ENCODE measurements around the gene ADAM22. TPM values are rescaled to one million over a fixed set of nuclear protein-coding genes. Genes with fewer than 3 reads are reported as not detected.

Gene ADAM22
- total RNA-seq, 2 experiments from 2014 or later: 1.2 to 1.9 TPM

- no peaks in the 10 kb centered on the region for H3K27me3 Mint-ChIP-seq (ENCODE audit: low read depth)
- peaks cover 29% of the 10 kb centered on the region for H3K36me3 Mint-ChIP-seq (ENCODE audit: low read depth)
- H3K27ac Mint-ChIP-seq: no peak overlapping the region
- no peak overlapping the region for H3K4me3 Mint-ChIP-seq
- CTCF ChIA-PET: interaction anchor here (1.2 kb wide), 1 partner anchor 11 kb away, joined by 4 read pairs; no protein-coding TSS in a partner anchor
- no peak for DNase-seq
- H3K9me3 Mint-ChIP-seq: no peaks in the 10 kb centered on the region
- peaks cover 13% of the 10 kb centered on the region for H3K4me1 Mint-ChIP-seq (ENCODE audit: low read depth)
- intact Hi-C loops (cut with micrococcal nuclease): no loop called here
These were observed 267.3 kb downstream of the ADAM22 start for GRCh38 chr7:88201305-88201704.

- peaks cover 32% of the 10 kb centered on the region for H3K36me3 Mint-ChIP-seq (ENCODE audit: low read depth)
- H3K27me3 Mint-ChIP-seq (ENCODE audit: low read depth): no peaks in the 10 kb centered on the region
- no peak overlapping the region for H3K27ac Mint-ChIP-seq
- no peaks in the 10 kb centered on the region for H3K9me3 Mint-ChIP-seq
- H3K4me3 Mint-ChIP-seq: no peak overlapping the region
- CTCF ChIA-PET: interaction anchor here (0.7 to 1.2 kb wide), 2 partner anchors 10 to 733 kb away, joined by 3 to 4 read pairs; no protein-coding TSS in a partner anchor
- H3K4me1 Mint-ChIP-seq (ENCODE audit: low read depth): peaks cover 13% of the 10 kb centered on the region
- intact Hi-C loops (cut with micrococcal nuclease): no loop called here
- DNase-seq: no peak
These were observed 268.2 kb downstream of the ADAM22 start for GRCh38 chr7:88202278-88202677.

- Mint-ChIP-seq H3K4me3 (no peak overlapping the region), H3K4me1 (ENCODE audit: low read depth) (peaks cover 13% of the 10 kb centered on the region), H3K27ac (no peak overlapping the region), H3K36me3 (ENCODE audit: low read depth) (peaks cover 36% of the 10 kb centered on the region), H3K27me3 (ENCODE audit: low read depth) (no peaks in the 10 kb centered on the region), H3K9me3 (no peaks in the 10 kb centered on the region)
- intact Hi-C loops (cut with micrococcal nuclease): no loop called here
- no peak for DNase-seq
- CTCF ChIA-PET: interaction anchor here (0.7 kb wide), 1 partner anchor 732 kb away, joined by 3 read pairs; no protein-coding TSS in a partner anchor
These were observed 268.7 kb downstream of the ADAM22 start for GRCh38 chr7:88202799-88203198.

GRCh38 chr7:88203401-88203800, 269.4 kb downstream of the ADAM22 start:
- intact Hi-C loops (cut with micrococcal nuclease): no loop called here
- no peak for DNase-seq
- Mint-ChIP-seq H3K27ac (no peak overlapping the region), H3K36me3 (ENCODE audit: low read depth) (peaks cover 34% of the 10 kb centered on the region), H3K9me3 (no peaks in the 10 kb centered on the region), H3K4me3 (no peak overlapping the region), H3K4me1 (ENCODE audit: low read depth) (peaks cover 13% of the 10 kb centered on the region), H3K27me3 (ENCODE audit: low read depth) (no peaks in the 10 kb centered on the region)
- CTCF ChIA-PET: no interaction called here

- H3K27me3 Mint-ChIP-seq (ENCODE audit: low read depth): no peaks in the 10 kb centered on the region
- H3K4me1 Mint-ChIP-seq (ENCODE audit: low read depth): peaks cover 13% of the 10 kb centered on the region
- peaks cover 34% of the 10 kb centered on the region for H3K36me3 Mint-ChIP-seq (ENCODE audit: low read depth)
- CTCF ChIA-PET: no interaction called here
- intact Hi-C loops (cut with micrococcal nuclease): no loop called here
- no peaks in the 10 kb centered on the region for H3K9me3 Mint-ChIP-seq
- no peak overlapping the region for H3K4me3 Mint-ChIP-seq
- no peak for DNase-seq
- H3K27ac Mint-ChIP-seq: peak overlapping the region; percentile 66
These were observed 270.6 kb downstream of the ADAM22 start for GRCh38 chr7:88204525-88205110.

GRCh38 chr7:88205179-88205578, 271.1 kb downstream of the ADAM22 start:
- Mint-ChIP-seq H3K9me3 (no peaks in the 10 kb centered on the region), H3K27me3 (ENCODE audit: low read depth) (no peaks in the 10 kb centered on the region), H3K36me3 (ENCODE audit: low read depth) (peaks cover 33% of the 10 kb centered on the region), H3K27ac (no peak overlapping the region), H3K4me3 (no peak overlapping the region), H3K4me1 (ENCODE audit: low read depth) (peaks cover 13% of the 10 kb centered on the region)
- intact Hi-C loops (cut with micrococcal nuclease): no loop called here
- DNase-seq: no peak
- CTCF ChIA-PET: no interaction called here

- intact Hi-C loops (cut with micrococcal nuclease): no loop called here
These were observed 272.2 kb downstream of the ADAM22 start for GRCh38 chr7:88206254-88206653.

GRCh38 chr7:88208521-88208920, 274.5 kb downstream of the ADAM22 start:
- Mint-ChIP-seq H3K9me3 (no peaks in the 10 kb centered on the region), H3K27ac (no peak overlapping the region), H3K4me3 (no peak overlapping the region), H3K36me3 (ENCODE audit: low read depth) (peaks cover 41% of the 10 kb centered on the region), H3K4me1 (ENCODE audit: low read depth) (no peaks in the 10 kb centered on the region), H3K27me3 (ENCODE audit: low read depth) (no peaks in the 10 kb centered on the region)
- intact Hi-C loops (cut with micrococcal nuclease): no loop called here
- DNase-seq: no peak
- CTCF ChIA-PET: no interaction called here

More at GRCh38 chr7:88206254-88206653, 272.2 kb downstream of the ADAM22 start:
- no peak overlapping the region for H3K4me3 Mint-ChIP-seq
- no peak overlapping the region for H3K27ac Mint-ChIP-seq
- H3K36me3 Mint-ChIP-seq (ENCODE audit: low read depth): peaks cover 33% of the 10 kb centered on the region
- no peaks in the 10 kb centered on the region for H3K9me3 Mint-ChIP-seq
- CTCF ChIA-PET: no interaction called here
- peaks cover 13% of the 10 kb centered on the region for H3K4me1 Mint-ChIP-seq (ENCODE audit: low read depth)
- no peaks in the 10 kb centered on the region for H3K27me3 Mint-ChIP-seq (ENCODE audit: low read depth)
- no peak for DNase-seq

- H3K4me1 Mint-ChIP-seq (ENCODE audit: low read depth): peaks cover 16% of the 10 kb centered on the region
- peaks cover 31% of the 10 kb centered on the region for H3K36me3 Mint-ChIP-seq (ENCODE audit: low read depth)
- CTCF ChIA-PET: interaction anchor here (0.7 to 1.3 kb wide), 2 partner anchors 44 to 101 kb away, joined by 3 to 4 read pairs; no protein-coding TSS in a partner anchor
- intact Hi-C loops (cut with micrococcal nuclease): no loop called here
- no peak overlapping the region for H3K4me3 Mint-ChIP-seq
- H3K9me3 Mint-ChIP-seq: no peaks in the 10 kb centered on the region
- no peak overlapping the region for H3K27ac Mint-ChIP-seq
- H3K27me3 Mint-ChIP-seq (ENCODE audit: low read depth): no peaks in the 10 kb centered on the region
- DNase-seq: no peak
These were observed 278.9 kb downstream of the ADAM22 start for GRCh38 chr7:88212918-88213317.

- intact Hi-C loops (cut with micrococcal nuclease): no loop called here
- no peaks in the 10 kb centered on the region for H3K9me3 Mint-ChIP-seq
- H3K4me3 Mint-ChIP-seq: no peak overlapping the region
- no peaks in the 10 kb centered on the region for H3K27me3 Mint-ChIP-seq (ENCODE audit: low read depth)
- no peak for DNase-seq
- H3K27ac Mint-ChIP-seq: no peak overlapping the region
- CTCF ChIA-PET: no interaction called here
- peaks cover 24% of the 10 kb centered on the region for H3K4me1 Mint-ChIP-seq (ENCODE audit: low read depth)
- peaks cover 34% of the 10 kb centered on the region for H3K36me3 Mint-ChIP-seq (ENCODE audit: low read depth)
These were observed 280.4 kb downstream of the ADAM22 start for GRCh38 chr7:88214456-88214855.

- intact Hi-C loops (cut with micrococcal nuclease): loop anchor here (5.0 kb wide), 2 partner anchors 708 to 998 kb away; partner anchors contain the start of gene TMEM243
- Mint-ChIP-seq H3K4me1 (ENCODE audit: low read depth) (peaks cover 24% of the 10 kb centered on the region), H3K27me3 (ENCODE audit: low read depth) (no peaks in the 10 kb centered on the region), H3K4me3 (no peak overlapping the region), H3K36me3 (ENCODE audit: low read depth) (peaks cover 34% of the 10 kb centered on the region), H3K9me3 (no peaks in the 10 kb centered on the region), H3K27ac (no peak overlapping the region)
- CTCF ChIA-PET: no interaction called here
- no peak for DNase-seq
These were observed 281.2 kb downstream of the ADAM22 start for GRCh38 chr7:88215295-88215694.

- peaks cover 28% of the 10 kb centered on the region for H3K4me1 Mint-ChIP-seq (ENCODE audit: low read depth)
- intact Hi-C loops (cut with micrococcal nuclease): loop anchor here (5.0 kb wide), 2 partner anchors 709 to 999 kb away; partner anchors contain the start of gene TMEM243
- peaks cover 34% of the 10 kb centered on the region for H3K36me3 Mint-ChIP-seq (ENCODE audit: low read depth)
- H3K27me3 Mint-ChIP-seq (ENCODE audit: low read depth): no peaks in the 10 kb centered on the region
- H3K9me3 Mint-ChIP-seq: no peaks in the 10 kb centered on the region
- H3K4me3 Mint-ChIP-seq: no peak overlapping the region
- CTCF ChIA-PET: no interaction called here
- no peak for DNase-seq
- no peak overlapping the region for H3K27ac Mint-ChIP-seq
These were observed 282.2 kb downstream of the ADAM22 start for GRCh38 chr7:88216276-88216675.

All from activated naive CD4-positive, alpha-beta T cell treated with anti-CD3 and anti-CD28 coated beads for 36 hours (primary cell).